Immature natural killer cell (primary cell): ENCODE measurements around the gene FRMD3. TPM values are rescaled to one million over a fixed set of nuclear protein-coding genes. Genes with fewer than 3 reads are reported as not detected.

ENCODE experiments used
- DNase-seq, 3 donors: peaks; one replicate each; pipeline ENCODE4 v3.0.0; 2022; ENCODE audit warnings: mixed read lengths in 1 of 3
- H3K27ac Mint-ChIP-seq, 6 donors: one replicate each; pipeline ENCODE4 v1.8.0; 2020; ENCODE audit warnings: mixed read lengths in 6 of 6, mild to moderate bottlenecking in 5 of 6, inconsistent platforms in 4 of 6, moderate library complexity in 3 of 6
- H3K27me3 Mint-ChIP-seq, 3 donors: one replicate each; pipeline ENCODE4 v1.8.0; 2020 to 2021; ENCODE audit warnings: low read depth in 3 of 3, mild to moderate bottlenecking in 3 of 3, mixed read lengths in 3 of 3, moderate library complexity in 3 of 3, inconsistent platforms in 1 of 3
- H3K36me3 Mint-ChIP-seq, 3 donors: one replicate each; pipeline ENCODE4 v1.8.0; 2020; ENCODE audit warnings: mixed read lengths in 3 of 3, inconsistent platforms in 2 of 3, mild to moderate bottlenecking in 2 of 3
- H3K4me1 Mint-ChIP-seq, 2 donors: one replicate each; pipeline ENCODE4 v1.8.0; 2020; ENCODE audit warnings: inconsistent platforms in 2 of 2, mild to moderate bottlenecking in 2 of 2, mixed read lengths in 2 of 2, moderate library complexity in 1 of 2
- H3K4me3 Mint-ChIP-seq, 5 donors: one replicate each; pipeline ENCODE4 v1.8.0; 2020; ENCODE audit warnings: mild to moderate bottlenecking in 5 of 5, mixed read lengths in 5 of 5, inconsistent platforms in 3 of 5, moderate library complexity in 3 of 5
- H3K9me3 Mint-ChIP-seq, 6 donors: one replicate each; pipeline ENCODE4 v1.8.0; 2020; ENCODE audit warnings: mild to moderate bottlenecking in 6 of 6, mixed read lengths in 6 of 6, inconsistent platforms in 4 of 6, moderate library complexity in 3 of 6
- polyA plus RNA-seq, 3 donors: library from polyadenylated mRNA; unstranded; fragments of 300-500 nt; fragmentation: Illumina TruSeq; gene quantifications; one replicate each; pipeline ENCODE4 v1.2.3, GENCODE V29; 2021

The FRMD3 gene
- polyA plus RNA-seq, 3 donors from 2014 or later, result 1.1 to 2.6 TPM; not detected in 1

GRCh38 chr9:83209188-83209731 lies 328.9 kb downstream of the FRMD3 start:
- no peak overlapping the region for H3K4me3 Mint-ChIP-seq
- no peaks in the 10 kb centered on the region for H3K4me1 Mint-ChIP-seq

GRCh38 chr9:83208065-83208850 lies 329.9 kb downstream of the FRMD3 start:
- Mint-ChIP-seq H3K27ac (no peak overlapping the region), H3K4me1 (no peaks in the 10 kb centered on the region), H3K36me3 (no peaks in the 10 kb centered on the region)

More at GRCh38 chr9:83209188-83209731, 328.9 kb downstream of the FRMD3 start:
- no peak for DNase-seq
- Mint-ChIP-seq H3K27me3 (peaks cover 0 to 5% (median 0%) of the 10 kb centered on the region in 3 donors), H3K27ac (no peak overlapping the region), H3K36me3 (no peaks in the 10 kb centered on the region), H3K9me3 (peaks cover 0 to 6% (median 0%) of the 10 kb centered on the region in 6 donors)

GRCh38 chr9:83204047-83204446 lies 334.2 kb downstream of the FRMD3 start:
- peaks cover 0 to 6% (median 4%) of the 10 kb centered on the region in 3 donors for H3K27me3 Mint-ChIP-seq
- no peak overlapping the region for H3K4me3 Mint-ChIP-seq
- no peak for DNase-seq
- H3K27ac Mint-ChIP-seq, result no peak overlapping the region
- no peaks in the 10 kb centered on the region for H3K4me1 Mint-ChIP-seq
- H3K9me3 Mint-ChIP-seq, result peaks cover 0 to 6% (median 0%) of the 10 kb centered on the region in 6 donors
- no peaks in the 10 kb centered on the region for H3K36me3 Mint-ChIP-seq

More at GRCh38 chr9:83208065-83208850, 329.9 kb downstream of the FRMD3 start:
- no peak for DNase-seq
- peaks cover 0 to 7% (median 4%) of the 10 kb centered on the region in 3 donors for H3K27me3 Mint-ChIP-seq
- no peak overlapping the region for H3K4me3 Mint-ChIP-seq
- peaks cover 0 to 6% (median 0%) of the 10 kb centered on the region in 6 donors for H3K9me3 Mint-ChIP-seq

- no peak overlapping the region for H3K27ac Mint-ChIP-seq
These were observed 337.7 kb downstream of the FRMD3 start for GRCh38 chr9:83200531-83200930.

GRCh38 chr9:83199832-83200231 lies 338.4 kb downstream of the FRMD3 start:
- H3K27me3 Mint-ChIP-seq, result peaks cover 0 to 7% (median 4%) of the 10 kb centered on the region in 3 donors
- H3K9me3 Mint-ChIP-seq, result peaks cover 0 to 5% (median 0%) of the 10 kb centered on the region in 6 donors
- no peak overlapping the region for H3K4me3 Mint-ChIP-seq
- DNase-seq, result no peak
- no peaks in the 10 kb centered on the region for H3K4me1 Mint-ChIP-seq
- no peaks in the 10 kb centered on the region for H3K36me3 Mint-ChIP-seq
- H3K27ac Mint-ChIP-seq, result no peak overlapping the region

More at GRCh38 chr9:83200531-83200930, 337.7 kb downstream of the FRMD3 start:
- no peak overlapping the region for H3K4me3 Mint-ChIP-seq
- peaks cover 0 to 8% (median 0%) of the 10 kb centered on the region in 6 donors for H3K9me3 Mint-ChIP-seq
- H3K4me1 Mint-ChIP-seq, result no peaks in the 10 kb centered on the region
- H3K27me3 Mint-ChIP-seq, result peaks cover 0 to 7% (median 4%) of the 10 kb centered on the region in 3 donors
- no peak for DNase-seq
- no peaks in the 10 kb centered on the region for H3K36me3 Mint-ChIP-seq

GRCh38 chr9:83199240-83199639 lies 339.0 kb downstream of the FRMD3 start:
- Mint-ChIP-seq H3K9me3 (peaks cover 0 to 5% (median 0%) of the 10 kb centered on the region in 6 donors), H3K4me1 (no peaks in the 10 kb centered on the region), H3K4me3 (no peak overlapping the region), H3K27me3 (peaks cover 0 to 7% (median 4%) of the 10 kb centered on the region in 3 donors), H3K36me3 (no peaks in the 10 kb centered on the region), H3K27ac (no peak overlapping the region)
- DNase-seq, result no peak

- Mint-ChIP-seq H3K36me3 (no peaks in the 10 kb centered on the region), H3K27me3 (peaks cover 0 to 3% (median 2%) of the 10 kb centered on the region in 3 donors), H3K9me3 (peaks cover 0 to 4% (median 0%) of the 10 kb centered on the region in 6 donors), H3K4me1 (no peaks in the 10 kb centered on the region), H3K4me3 (no peak overlapping the region), H3K27ac (no peak overlapping the region)
- no peak for DNase-seq
These were observed 339.8 kb downstream of the FRMD3 start for GRCh38 chr9:83198371-83198770.

- Mint-ChIP-seq H3K27me3 (peaks cover 0 to 3% (median 2%) of the 10 kb centered on the region in 3 donors), H3K36me3 (no peaks in the 10 kb centered on the region), H3K27ac (no peak overlapping the region), H3K4me3 (no peak overlapping the region), H3K4me1 (no peaks in the 10 kb centered on the region), H3K9me3 (peaks cover 0 to 4% (median 0%) of the 10 kb centered on the region in 6 donors)
- no peak for DNase-seq
These were observed 340.6 kb downstream of the FRMD3 start for GRCh38 chr9:83197591-83197990.

- H3K4me1 Mint-ChIP-seq, result no peaks in the 10 kb centered on the region
- no peak for DNase-seq
- no peak overlapping the region for H3K27ac Mint-ChIP-seq
- no peaks in the 10 kb centered on the region for H3K36me3 Mint-ChIP-seq
- no peak overlapping the region for H3K4me3 Mint-ChIP-seq
- H3K27me3 Mint-ChIP-seq, result peaks cover 0 to 3% (median 2%) of the 10 kb centered on the region in 3 donors
- H3K9me3 Mint-ChIP-seq, result peaks cover 0 to 4% (median 0%) of the 10 kb centered on the region in 6 donors
These were observed 341.3 kb downstream of the FRMD3 start for GRCh38 chr9:83196946-83197345.

Other genes starting within 250 kb of the FRMD3 start
- 10 to 100 TPM; 31.1 to 38.7 (median 33.9) TPM for gene IDNK, start 84.7 kb upstream of the FRMD3 start, polyA plus RNA-seq
- gene UBQLN1, start 169.6 kb upstream of the FRMD3 start, polyA plus RNA-seq, result 10 to 100 TPM; 57.2 to 73.5 (median 57.5) TPM